NT2/D1 (cell line): ENCODE measurements around the gene MRPL54.

Source experiments
- SUZ12 ChIP-seq: IDR thresholded peaks from 2 replicates; pipeline ENCODE4 v1.6.1; 2011; ENCODE audit not compliant: insufficient read length, insufficient read depth; ENCODE audit errors: extremely low read depth
- YY1 ChIP-seq: IDR thresholded peaks from 2 replicates; pipeline ENCODE4 v1.6.1; 2011; ENCODE audit not compliant: insufficient read length, insufficient read depth
- ZNF274 ChIP-seq: IDR thresholded peaks from 2 replicates; pipeline ENCODE4 v1.6.1; 2011; ENCODE audit warnings: mild to moderate bottlenecking, low read depth, low read length

DNA sequence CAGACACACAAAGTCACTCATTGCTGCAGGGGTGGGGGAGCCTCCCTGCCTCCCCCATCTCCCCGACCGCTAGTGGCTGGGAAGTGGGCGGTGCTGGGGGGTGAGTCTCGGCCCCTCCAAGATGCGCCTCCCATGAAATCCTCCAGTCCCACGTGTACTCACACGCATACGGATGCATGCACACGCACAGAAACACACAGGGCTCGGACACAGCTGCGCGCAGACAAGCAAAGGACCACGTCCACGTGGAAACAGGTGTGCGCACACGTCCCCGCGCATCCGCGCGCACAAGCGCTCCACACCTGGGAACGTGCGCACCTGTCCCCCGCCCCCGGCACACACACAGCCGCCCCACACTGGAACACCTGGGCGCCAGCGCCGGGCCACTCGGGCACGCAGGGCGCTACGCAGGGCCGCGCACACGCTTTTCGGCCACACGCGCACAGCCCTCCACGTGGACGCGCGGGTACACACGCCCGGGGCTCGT is 23.0 kb downstream of the MRPL54 start:
- TF ChIP-seq YY1 (no peak), ZNF274 (no peak), SUZ12 (no peak)
